GM12865 (cell line): ENCODE measurements around the gene LENG8.
A peak's percentile ranks its signal among the peaks of the same experiment; 100 is the strongest.
"Not testable (repeated sequence)": the region's sequence is repeated elsewhere in the genome, so short reads cannot be mapped to it uniquely, and the experiment has no call there.

Source experiments
- DNase-seq: peaks from one replicate; pipeline ENCODE4 v3.0.0; 2010; ENCODE audit warnings: low read depth
- H3K4me3 ChIP-seq: 2 replicates; pipeline ENCODE4 v1.5.1; 2011; ENCODE audit warnings: mild to moderate bottlenecking, low read depth, low read length, control low read depth
- CTCF ChIP-seq: IDR thresholded peaks from 2 replicates; pipeline ENCODE4 v1.5.1; 2011; ENCODE audit warnings: low read length, control low read depth, low read depth, inconsistent platforms; ENCODE audit not compliant: insufficient read depth; ENCODE audit errors: missing control alignments

Gene LENG8

GRCh38 chr19:54462047-54462654 lies 13.2 kb downstream of the LENG8 start:
- no peak for DNase-seq
- TF ChIP-seq CTCF = no peak
- peak overlapping the region; percentile 88 for H3K4me3 ChIP-seq

GRCh38 chr19:54462655-54463530 lies 13.9 kb downstream of the LENG8 start:
- peak; percentile 14 for TF ChIP-seq CTCF
- peak overlapping the region; percentile 88 for H3K4me3 ChIP-seq
- DNase-seq = peak; percentile 82

- peak within 1 kb of the TSS; percentile 90 for H3K4me3 ChIP-seq
- peak; percentile 100 for DNase-seq
- TF ChIP-seq CTCF = no peak
These were observed 14.6 kb downstream of the LENG8 start, which contains the start of gene LENG9 for GRCh38 chr19:54463531-54464043. Gene LENG9 (minus strand): TSS chr19:54463778. CDS start chr19:54463526, 252 bp downstream.

- peak overlapping the region; percentile 90 for H3K4me3 ChIP-seq
- peak; percentile 99 for DNase-seq
- no peak for TF ChIP-seq CTCF
These were observed 15.1 kb downstream of the LENG8 start for GRCh38 chr19:54464044-54464629.

GRCh38 chr19:54464630-54465425 lies 15.8 kb downstream of the LENG8 start:
- peak; percentile 95 for DNase-seq
- TF ChIP-seq CTCF = no peak
- H3K4me3 ChIP-seq = peak overlapping the region; percentile 90

- TF ChIP-seq CTCF = no peak
- no peak overlapping the region for H3K4me3 ChIP-seq
- no peak for DNase-seq
These were observed 16.6 kb downstream of the LENG8 start for GRCh38 chr19:54465426-54466109.

- DNase-seq, H3K4me3 ChIP-seq: not testable (repeated sequence)
These were observed 17.1 kb downstream of the LENG8 start for GRCh38 chr19:54466110-54466480.
